Effector memory CD4-positive, alpha-beta T cell (primary cell): Measurements from ENCODE around the gene GAPDHS.

Experiments used
- DNase-seq, 3 donors: peaks; one replicate each; pipeline ENCODE4 v3.0.0-alpha.2; 2020
- H3K27ac ChIP-seq: 2 replicates; pipeline ENCODE4 v1.7.0; 2013; ENCODE audit warnings: mild to moderate bottlenecking, low read length, moderate library complexity; ENCODE audit not compliant: insufficient read depth, poor library complexity, severe bottlenecking
- H3K27me3 ChIP-seq: replicated peaks from 2 replicates; pipeline ENCODE4 v1.7.0; 2013; ENCODE audit warnings: mild to moderate bottlenecking, low read length; ENCODE audit not compliant: insufficient read depth, control insufficient read depth, poor library complexity, severe bottlenecking
- H3K36me3 ChIP-seq: 2 replicates; pipeline ENCODE4 v1.7.0; 2013; ENCODE audit warnings: mild to moderate bottlenecking, low read length, moderate library complexity; ENCODE audit not compliant: control insufficient read depth, insufficient read depth
- H3K4me1 ChIP-seq: 2 replicates; pipeline ENCODE4 v1.7.0; 2013; ENCODE audit warnings: low read length, mild to moderate bottlenecking; ENCODE audit not compliant: control insufficient read depth, insufficient read depth, poor library complexity, severe bottlenecking
- H3K4me3 ChIP-seq: 2 replicates; pipeline ENCODE4 v1.7.0; 2013; ENCODE audit warnings: low read length, low read depth, mild to moderate bottlenecking; ENCODE audit not compliant: insufficient read depth, poor library complexity, severe bottlenecking
- H3K9me3 ChIP-seq: 2 replicates; pipeline ENCODE4 v1.7.0; 2013; ENCODE audit warnings: mild to moderate bottlenecking, low read length, moderate library complexity; ENCODE audit not compliant: control insufficient read depth
- total RNA-seq, 3 donors: gene quantifications; one replicate each; lab custom pipeline; 2026; lab: John Stamatoyannopoulos, UW

Gene GAPDHS
- 0 to 0.39 (median 0) reads per million in 3 donors for total RNA-seq

DNA sequence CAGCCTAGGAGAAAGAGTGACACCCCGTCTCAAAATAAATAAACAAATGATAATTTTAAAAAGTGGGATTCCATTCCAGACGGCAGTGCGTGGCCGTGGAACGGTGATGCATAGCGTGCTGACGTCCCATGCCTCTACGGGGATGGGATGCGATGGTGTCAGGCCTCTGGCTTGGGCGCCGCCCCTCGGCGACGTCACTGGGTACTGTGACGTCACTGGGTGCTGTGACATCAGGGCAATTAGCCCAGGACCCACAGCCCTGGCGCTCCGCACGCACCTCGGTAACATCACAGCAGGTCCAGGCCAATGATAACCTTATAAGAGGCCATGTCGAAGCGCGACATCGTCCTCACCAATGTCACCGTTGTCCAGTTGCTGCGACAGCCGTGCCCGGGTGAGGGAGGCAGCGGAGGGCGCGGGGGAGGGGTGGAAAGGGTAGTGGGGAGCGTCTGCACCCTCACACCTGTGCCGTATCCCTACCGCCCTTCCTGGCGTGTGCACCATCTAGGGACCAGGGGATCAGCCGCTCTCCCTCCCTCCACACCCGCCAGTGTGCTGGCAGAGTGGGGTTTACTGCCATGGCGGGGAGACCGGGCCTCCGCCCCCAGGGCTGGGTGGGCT lies at the start of gene GAPDHS:
Gene GAPDHS (plus strand): TSS at position 256 of the 621 bp plus-strand sequence. CDS start 72 bp downstream, at position 328.
- H3K36me3 ChIP-seq: no peaks in the 10 kb centered on the region
- no peak within 1 kb of the TSS for H3K27ac ChIP-seq
- peak within 1 kb of the TSS; percentile 29 for H3K4me3 ChIP-seq
- DNase-seq: no peak
- peaks cover 7% of the 10 kb centered on the region for H3K27me3 ChIP-seq
- H3K9me3 ChIP-seq: no peaks in the 10 kb centered on the region
- H3K4me1 ChIP-seq: peaks cover 9% of the 10 kb centered on the region

DNA sequence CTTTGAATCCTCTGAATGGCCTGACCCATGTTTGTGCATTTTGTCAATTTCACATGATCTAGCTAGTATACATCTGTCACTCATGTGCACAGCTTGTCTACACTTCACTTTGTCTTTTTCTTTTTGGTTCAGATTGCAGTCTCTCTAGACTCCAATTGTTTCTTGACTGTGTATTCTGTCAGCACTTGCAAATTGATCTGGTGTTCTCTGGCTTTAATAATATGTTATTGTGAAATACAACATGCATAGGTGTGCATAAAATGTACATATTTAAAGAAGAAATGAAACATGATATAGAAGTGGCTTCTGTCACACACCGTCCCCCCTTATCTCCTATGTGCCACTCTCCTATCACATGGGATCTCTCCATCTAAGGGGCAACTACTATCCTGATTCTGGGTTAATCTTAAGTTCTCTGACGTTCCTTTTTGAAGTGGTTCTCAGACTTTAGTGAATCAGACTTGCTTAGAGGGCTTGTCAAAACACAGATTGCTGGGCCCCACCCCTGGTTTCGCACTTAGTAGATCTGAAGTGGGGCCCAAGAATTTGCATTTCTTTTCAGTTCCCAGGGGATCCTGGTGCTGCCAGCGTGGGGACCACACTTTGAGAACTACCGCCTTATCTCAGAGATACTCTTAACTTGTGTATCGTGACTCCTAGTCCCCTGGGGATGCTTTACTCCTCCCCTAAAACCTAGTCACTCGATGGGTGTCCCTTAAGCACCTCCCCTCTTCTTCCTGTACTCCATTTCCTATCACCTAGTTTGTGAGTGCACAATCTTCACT lies 48.8 kb upstream of the GAPDHS start:
- Histone ChIP-seq H3K27ac (no peak overlapping the region), H3K9me3 (no peaks in the 10 kb centered on the region), H3K36me3 (no peaks in the 10 kb centered on the region), H3K4me1 (no peaks in the 10 kb centered on the region), H3K4me3 (no peak overlapping the region), H3K27me3 (no peaks in the 10 kb centered on the region)
- DNase-seq: no peak

- H3K4me1 ChIP-seq: no peaks in the 10 kb centered on the region
- no peak overlapping the region for H3K27ac ChIP-seq
- no peaks in the 10 kb centered on the region for H3K36me3 ChIP-seq
- H3K4me3 ChIP-seq: no peak overlapping the region
- DNase-seq: no peak
- no peaks in the 10 kb centered on the region for H3K27me3 ChIP-seq
- no peaks in the 10 kb centered on the region for H3K9me3 ChIP-seq
Measured at GRCh38 chr19:35486268-35486708, 47.0 kb upstream of the GAPDHS start.

DNA sequence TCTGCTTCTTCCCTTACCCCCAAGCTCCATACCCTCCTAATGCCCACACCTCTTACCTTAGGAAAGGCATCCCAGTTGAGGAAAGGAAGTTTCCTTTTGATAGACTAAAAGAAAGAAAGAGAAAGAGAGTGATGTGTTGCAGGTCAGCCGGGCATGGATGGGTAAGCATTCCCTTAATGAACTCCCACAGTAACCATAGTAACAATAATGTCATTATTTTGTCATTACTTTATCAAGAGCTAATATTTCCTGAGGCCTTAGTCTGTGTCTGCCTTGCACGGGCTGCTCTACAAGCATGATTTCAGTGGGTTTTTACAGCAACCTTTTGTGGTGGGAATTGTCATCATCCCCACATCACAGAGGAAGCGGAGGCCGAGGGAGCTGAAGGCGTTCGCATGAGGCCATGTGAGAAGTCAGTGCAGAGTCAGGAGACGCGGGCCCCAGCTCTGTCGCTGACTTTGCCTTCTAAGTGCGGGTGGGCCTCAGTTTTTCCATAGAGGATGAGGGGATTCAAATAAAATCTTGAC lies 45.5 kb upstream of the GAPDHS start:
- no peaks in the 10 kb centered on the region for H3K9me3 ChIP-seq
- H3K27me3 ChIP-seq: no peaks in the 10 kb centered on the region

DNA sequence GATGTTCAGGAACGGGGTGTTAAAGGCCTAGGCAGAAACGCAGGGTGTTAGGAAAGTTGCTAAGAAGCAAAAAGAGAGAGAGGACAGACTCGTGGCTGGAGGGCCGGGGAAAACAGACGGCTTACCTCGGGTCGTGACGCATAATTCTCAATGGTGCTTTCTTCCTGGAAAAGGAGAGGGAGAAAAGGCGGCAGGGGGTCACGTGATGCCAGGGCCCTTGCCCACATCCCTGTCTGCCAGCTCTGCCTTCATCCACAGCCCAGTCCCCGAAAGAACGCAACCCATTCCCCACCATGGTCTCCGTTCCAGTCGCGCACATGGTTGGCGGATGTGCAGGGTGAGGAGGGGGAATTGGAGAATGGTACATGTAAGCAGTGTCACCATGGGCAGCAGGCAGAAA lies 44.6 kb upstream of the GAPDHS start:
- Histone ChIP-seq H3K4me3 (no peak overlapping the region), H3K36me3 (no peaks in the 10 kb centered on the region), H3K27ac (no peak overlapping the region), H3K27me3 (no peaks in the 10 kb centered on the region), H3K4me1 (no peaks in the 10 kb centered on the region), H3K9me3 (no peaks in the 10 kb centered on the region)
- no peak for DNase-seq

More for the DNA sequence above, 45.5 kb upstream of the GAPDHS start:
- no peaks in the 10 kb centered on the region for H3K4me1 ChIP-seq
- H3K4me3 ChIP-seq: no peak overlapping the region
- no peak overlapping the region for H3K27ac ChIP-seq
- DNase-seq: no peak
- H3K36me3 ChIP-seq: no peaks in the 10 kb centered on the region

DNA sequence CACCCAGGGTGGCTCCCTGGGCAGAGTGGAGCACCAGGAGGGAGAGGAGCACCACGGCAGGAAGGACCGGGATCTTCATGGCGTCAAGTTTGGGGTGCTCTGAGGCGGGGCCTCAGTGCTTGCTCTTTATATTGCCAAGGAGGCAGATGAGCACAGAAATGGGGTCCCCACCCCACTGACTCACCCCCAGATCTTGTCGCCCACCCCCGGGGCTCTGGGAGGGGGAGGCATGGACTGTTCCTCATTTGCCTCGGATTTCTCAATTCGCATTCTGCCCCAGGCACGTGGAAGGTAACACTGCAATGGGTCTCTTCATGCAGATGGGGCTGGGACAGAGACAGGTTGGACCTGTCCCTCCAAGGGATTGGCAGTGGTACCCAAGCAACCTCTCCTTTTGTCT lies 42.9 kb upstream of the GAPDHS start, which contains the start of gene KRTDAP:
Gene KRTDAP (minus strand): TSS at position 101 of the 400 bp plus-strand sequence. CDS start 22 bp downstream, at position 79.
- H3K27ac ChIP-seq: no peak within 1 kb of the TSS
- no peaks in the 10 kb centered on the region for H3K9me3 ChIP-seq
- peaks cover 3% of the 10 kb centered on the region for H3K4me1 ChIP-seq
- H3K27me3 ChIP-seq: no peaks in the 10 kb centered on the region
- no peak within 1 kb of the TSS for H3K4me3 ChIP-seq
- no peaks in the 10 kb centered on the region for H3K36me3 ChIP-seq
- no peak for DNase-seq

DNA sequence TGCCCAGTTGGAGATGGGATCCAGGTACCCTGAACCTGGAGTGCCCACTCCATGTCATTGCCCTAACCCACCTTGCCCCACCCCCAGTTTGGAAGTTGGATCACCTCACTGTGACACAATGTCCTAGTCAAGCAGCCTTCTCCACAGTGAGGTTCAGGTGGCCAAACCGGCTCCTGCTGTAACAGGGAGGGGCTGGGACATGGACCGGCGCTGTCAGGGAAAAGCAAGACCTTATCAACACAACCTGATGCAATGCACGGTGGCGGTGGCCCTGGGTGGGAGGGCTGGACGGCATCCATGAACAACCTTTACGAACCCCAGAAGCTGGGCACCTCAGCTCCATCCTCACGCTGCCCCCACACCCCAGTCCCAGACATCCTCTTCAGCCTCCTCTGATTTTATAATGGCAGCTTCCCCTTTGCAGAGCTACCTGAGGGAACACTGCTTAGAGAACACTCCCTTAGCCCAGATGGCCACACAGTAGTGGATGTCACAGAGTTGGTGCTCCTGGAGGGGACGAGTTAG lies 41.4 kb upstream of the GAPDHS start:
- H3K27ac ChIP-seq: no peak overlapping the region
- no peak overlapping the region for H3K4me3 ChIP-seq
- no peaks in the 10 kb centered on the region for H3K27me3 ChIP-seq
- no peak for DNase-seq
- peaks cover 4% of the 10 kb centered on the region for H3K4me1 ChIP-seq
- H3K36me3 ChIP-seq: no peaks in the 10 kb centered on the region
- no peaks in the 10 kb centered on the region for H3K9me3 ChIP-seq

DNA sequence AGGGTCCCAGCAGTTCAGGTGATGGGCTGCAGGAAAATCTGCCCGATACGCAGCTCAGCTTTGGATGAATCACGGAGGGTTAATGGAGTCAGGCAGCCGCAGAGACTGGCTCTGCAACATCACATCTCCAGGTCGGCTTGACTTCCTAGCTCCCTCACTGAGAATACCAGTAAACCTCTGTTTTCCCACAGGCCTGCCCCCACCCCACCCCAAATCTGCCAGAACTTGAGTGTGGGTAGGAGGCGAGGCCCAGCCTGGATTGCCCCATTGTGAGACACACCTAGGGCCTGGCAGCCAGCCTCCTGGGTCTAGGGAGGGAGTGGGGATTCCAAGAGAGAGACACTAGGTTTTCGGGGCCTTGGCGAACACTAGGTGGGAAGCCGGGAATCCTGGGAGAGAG lies 39.3 kb upstream of the GAPDHS start:
- Histone ChIP-seq H3K36me3 (no peaks in the 10 kb centered on the region), H3K4me3 (no peak overlapping the region), H3K27me3 (no peaks in the 10 kb centered on the region), H3K9me3 (no peaks in the 10 kb centered on the region), H3K4me1 (peaks cover 4% of the 10 kb centered on the region), H3K27ac (no peak overlapping the region)
- no peak for DNase-seq

GRCh38 chr19:35495107-35496064 lies 37.9 kb upstream of the GAPDHS start:
- Histone ChIP-seq H3K27me3 (no peaks in the 10 kb centered on the region), H3K4me1 (peaks cover 4% of the 10 kb centered on the region), H3K36me3 (no peaks in the 10 kb centered on the region), H3K9me3 (no peaks in the 10 kb centered on the region), H3K4me3 (no peak overlapping the region), H3K27ac (no peak overlapping the region)
- DNase-seq: peak; percentile 27 to 49 (median 31)
